ENCODE results near the gene PTK6.
A peak's percentile ranks its signal among the peaks of the same experiment; 100 is the strongest.
"Not testable (repeated sequence)": the region's sequence is repeated elsewhere in the genome, so short reads cannot be mapped to it uniquely, and the experiment has no call there.

Gene PTK6

GRCh38 chr20:63536997-63537524, at the start of gene PTK6:
Gene PTK6 (minus strand): TSS chr20:63537376. CDS start chr20:63537314, 62 bp downstream.
- no peak for DNase-seq

DNA sequence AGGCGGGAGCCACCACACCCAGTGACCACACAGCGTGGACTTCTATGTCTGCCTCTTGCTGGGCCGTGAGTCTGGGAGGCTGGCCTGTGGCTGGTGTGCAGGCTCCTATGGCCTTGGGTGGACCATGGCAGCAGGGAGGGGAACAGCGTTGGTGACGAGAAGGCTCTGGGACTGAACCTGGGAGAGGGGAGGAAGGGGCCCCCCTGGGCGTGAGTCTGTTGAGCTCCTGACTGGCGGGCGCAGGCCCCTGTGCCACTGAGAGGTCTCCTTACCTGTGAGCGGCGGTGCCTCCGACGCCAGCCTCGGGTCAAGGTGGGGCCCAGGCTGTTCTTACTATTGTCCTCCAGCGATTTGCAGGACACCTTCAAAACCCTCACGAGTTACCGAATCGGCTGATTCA, 49.6 kb upstream of the PTK6 start:
- DNase-seq = no peak

- DNase-seq = no peak
Observed at GRCh38 chr20:63585616-63586565, 48.7 kb upstream of the PTK6 start.

DNA sequence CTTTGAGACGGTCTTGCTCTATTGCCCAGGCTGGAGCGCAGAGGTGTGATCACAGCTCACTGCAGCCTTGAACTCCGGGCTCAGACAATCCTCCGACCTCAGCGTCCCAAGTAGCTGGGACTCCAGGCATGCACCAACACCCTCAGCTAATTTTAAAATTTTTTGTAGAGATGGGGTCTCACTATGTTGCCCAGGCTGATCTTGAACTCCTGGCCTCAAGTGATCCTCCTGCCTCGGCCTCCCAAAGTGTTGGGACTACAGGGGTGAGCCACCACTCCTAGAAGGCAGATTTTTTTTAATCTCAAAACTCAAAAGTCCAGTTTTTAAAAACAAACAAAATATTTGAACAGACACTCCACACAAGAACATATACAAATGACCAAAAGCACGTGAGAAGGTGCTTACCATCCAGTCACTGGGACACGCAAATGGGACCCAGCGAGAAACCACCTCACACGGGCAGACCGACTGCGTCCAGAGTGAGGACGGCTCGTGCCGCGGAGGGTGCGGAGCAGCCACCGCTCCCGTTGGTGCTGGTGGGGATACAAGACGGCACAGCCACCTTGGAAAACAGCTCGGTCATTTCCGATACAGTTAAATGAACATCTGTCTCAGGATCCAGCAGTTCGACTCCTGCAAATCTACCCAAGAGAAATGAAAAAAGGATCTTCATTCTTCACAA, 45.3 kb upstream of the PTK6 start:
- DNase-seq = no peak

- DNase-seq = peak; percentile 67 to 72
Observed at GRCh38 chr20:63580796-63581461, 43.8 kb upstream of the PTK6 start.

- DNase-seq = no peak
Observed at GRCh38 chr20:63579017-63579694, 42.0 kb upstream of the PTK6 start.

- DNase-seq = no peak
Observed at GRCh38 chr20:63578224-63579016, 41.2 kb upstream of the PTK6 start.

DNA sequence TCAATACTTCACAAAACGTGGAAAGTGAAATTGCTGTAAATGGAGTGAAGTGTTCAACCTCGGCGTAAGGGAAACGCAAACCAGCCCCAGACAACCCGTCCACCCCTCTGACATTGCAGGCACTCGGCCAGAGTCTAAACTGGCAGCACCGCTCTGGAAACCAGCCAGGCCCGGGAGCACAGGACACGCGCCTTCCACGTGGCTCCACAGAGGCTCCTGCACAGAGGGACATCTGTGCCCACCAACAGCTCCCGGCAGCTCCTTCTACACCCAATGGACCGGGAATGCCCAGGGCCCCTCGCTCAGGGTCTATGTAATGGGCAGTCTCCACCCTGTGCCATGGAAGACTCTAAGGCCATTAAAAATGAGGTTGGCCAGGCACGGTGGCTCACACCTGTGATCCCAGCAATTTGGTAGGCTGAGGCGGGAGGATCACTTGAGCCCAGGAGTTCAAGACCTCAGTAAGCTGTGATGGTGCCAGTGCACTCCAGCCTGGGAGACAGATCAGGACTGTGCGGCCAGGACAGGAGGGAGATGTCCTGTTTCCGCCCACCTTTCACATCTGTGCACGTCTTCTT, 40.2 kb upstream of the PTK6 start:
- DNase-seq = no peak

DNA sequence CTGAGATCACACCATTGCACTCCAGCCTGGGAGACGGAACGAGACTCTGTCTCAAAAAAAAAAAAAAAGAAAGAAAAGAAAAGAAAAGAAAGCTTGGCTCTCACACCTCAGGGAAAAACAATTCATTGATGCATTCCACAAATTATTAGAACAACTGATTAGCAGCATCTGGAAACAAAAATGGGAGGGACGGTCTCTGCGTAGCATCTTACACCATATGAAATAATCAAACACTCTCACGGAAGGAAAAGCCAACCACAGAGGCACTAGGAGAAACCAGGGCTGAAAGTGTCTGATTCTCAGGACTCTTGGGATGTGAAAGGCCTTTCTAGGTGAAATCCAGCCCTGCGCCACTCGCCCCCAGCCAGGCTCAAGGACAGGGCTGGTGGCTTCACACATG, 39.1 kb upstream of the PTK6 start:
- DNase-seq = no peak

GRCh38 chr20:63574829-63575743, 37.9 kb upstream of the PTK6 start:
- no peak for DNase-seq

GRCh38 chr20:63574156-63574828, 37.1 kb upstream of the PTK6 start, which contains the start of gene HELZ2:
Gene HELZ2 (minus strand): TSS chr20:63574239. CDS start chr20:63572385, 1,854 bp downstream.
- DNase-seq = peak; percentile 41 to 60

DNA sequence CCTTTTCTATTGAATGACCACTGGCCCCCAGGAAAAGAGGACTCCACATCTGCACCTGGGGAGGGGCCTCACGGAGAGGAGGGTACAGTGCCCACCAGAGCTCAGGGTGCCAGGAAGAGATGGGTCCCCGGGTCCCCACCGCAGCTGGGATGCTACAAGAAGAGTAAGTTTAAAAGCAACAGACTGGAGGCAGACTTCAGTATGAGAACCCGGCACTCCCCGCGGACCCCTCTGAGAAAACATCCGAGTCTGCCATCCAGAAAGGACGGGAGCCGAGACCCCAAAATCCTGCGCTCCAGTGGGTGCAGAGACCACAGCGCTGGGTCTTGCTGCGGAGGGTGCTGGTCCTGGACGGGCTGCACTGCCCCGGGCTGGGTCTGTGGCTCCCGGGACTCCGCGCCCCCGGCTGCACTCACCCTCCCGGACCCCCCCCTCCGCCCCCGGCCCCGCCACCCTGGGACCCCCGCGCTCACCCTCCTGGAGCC, 36.5 kb upstream of the PTK6 start:
- DNase-seq = no peak

DNA sequence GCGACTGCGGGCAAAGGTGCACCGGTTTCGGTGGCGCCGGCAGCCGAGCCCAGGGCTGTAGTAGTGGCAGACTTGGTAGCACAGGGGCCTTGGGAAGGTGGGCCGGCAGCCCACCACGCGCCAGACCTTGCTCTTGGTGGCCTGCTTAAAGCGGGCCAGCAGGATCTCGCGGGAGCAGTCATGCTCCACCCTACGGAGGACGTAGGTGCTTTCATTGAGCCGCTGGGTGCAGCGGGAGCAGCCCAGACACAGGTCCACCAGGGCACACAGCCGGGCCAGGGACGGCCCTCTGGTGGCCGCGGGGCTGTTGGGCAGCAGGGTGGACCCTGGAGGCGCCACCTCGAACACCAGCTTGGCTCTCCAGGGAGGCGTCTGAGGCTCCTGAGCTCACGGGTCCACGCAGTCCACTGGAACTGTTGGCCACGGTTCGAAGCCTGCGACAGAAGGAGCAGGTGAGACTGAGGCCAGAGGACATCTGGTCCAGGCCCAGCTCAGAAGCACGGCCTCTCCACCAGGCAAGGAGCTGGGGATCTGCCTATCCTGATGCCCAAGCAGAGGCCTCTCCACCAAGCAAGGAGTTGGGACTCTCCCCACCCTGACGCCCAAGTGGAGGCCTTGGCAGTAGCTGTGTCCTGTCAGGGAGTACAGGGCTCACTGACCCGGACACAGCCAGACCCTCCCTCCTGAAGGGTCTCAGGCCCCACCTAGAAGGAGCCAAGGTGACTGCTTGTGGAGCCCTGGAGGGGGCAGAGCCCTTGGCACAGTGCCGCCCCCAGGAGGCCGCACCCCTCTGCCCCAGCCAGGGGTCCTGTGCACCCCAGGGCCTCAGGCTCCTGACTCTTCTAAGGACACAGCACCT, 35.8 kb upstream of the PTK6 start:
- no peak for DNase-seq

DNA sequence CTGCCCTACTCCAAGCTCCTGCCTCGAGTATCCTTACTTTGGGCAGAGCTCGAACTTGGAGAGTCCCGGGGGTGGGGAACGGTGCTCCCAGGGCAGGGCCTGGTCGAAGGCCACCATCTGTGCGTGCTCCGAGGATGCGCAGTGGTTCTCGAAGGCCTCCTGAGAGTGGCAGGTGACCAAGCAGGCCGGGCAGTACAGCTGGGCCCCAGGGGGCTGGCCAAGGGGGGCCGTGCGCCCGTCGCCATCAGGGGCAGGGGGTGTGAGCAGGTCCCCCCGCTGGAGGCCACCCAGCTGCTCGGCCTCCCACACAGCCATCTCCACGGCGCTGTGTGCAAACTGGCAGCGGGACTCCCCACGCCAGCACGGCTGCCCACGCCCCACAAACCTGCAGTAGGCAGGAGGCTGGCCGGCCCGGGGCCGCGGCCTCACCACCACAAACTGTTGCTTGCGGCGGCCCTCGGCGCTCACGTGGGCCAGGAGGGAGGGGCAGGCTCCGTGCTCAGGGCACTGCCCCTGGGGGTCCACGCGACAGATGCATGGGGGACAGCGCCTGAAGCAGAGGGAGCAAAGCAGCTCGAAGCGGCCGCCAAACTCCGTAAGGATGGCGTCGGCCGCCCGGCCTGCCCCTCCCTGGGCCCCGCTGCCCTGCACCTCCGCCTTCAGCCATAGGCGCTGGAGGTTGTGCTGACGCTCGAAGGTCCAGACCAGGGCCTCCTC, 35.1 kb upstream of the PTK6 start:
- no peak for DNase-seq

GRCh38 chr20:63571087-63571478, 33.9 kb upstream of the PTK6 start:
- not testable (repeated sequence) for DNase-seq

GRCh38 chr20:63570281-63571086, 33.3 kb upstream of the PTK6 start:
- no peak for DNase-seq
